GM12875 (cell line): Measurements from ENCODE around the gene FOXI3.

ENCODE experiments used
- H3K4me3 ChIP-seq: one replicate; pipeline ENCODE4 v1.5.1; 2011; ENCODE audit warnings: low read depth, low read length, control low read depth
- CTCF ChIP-seq: IDR thresholded peaks from 2 replicates; pipeline ENCODE4 v1.5.1; 2011; ENCODE audit warnings: low read depth, mild to moderate bottlenecking, control low read depth, inconsistent platforms, low read length, moderate library complexity, borderline replicate concordance; ENCODE audit not compliant: insufficient read depth

The FOXI3 gene

DNA sequence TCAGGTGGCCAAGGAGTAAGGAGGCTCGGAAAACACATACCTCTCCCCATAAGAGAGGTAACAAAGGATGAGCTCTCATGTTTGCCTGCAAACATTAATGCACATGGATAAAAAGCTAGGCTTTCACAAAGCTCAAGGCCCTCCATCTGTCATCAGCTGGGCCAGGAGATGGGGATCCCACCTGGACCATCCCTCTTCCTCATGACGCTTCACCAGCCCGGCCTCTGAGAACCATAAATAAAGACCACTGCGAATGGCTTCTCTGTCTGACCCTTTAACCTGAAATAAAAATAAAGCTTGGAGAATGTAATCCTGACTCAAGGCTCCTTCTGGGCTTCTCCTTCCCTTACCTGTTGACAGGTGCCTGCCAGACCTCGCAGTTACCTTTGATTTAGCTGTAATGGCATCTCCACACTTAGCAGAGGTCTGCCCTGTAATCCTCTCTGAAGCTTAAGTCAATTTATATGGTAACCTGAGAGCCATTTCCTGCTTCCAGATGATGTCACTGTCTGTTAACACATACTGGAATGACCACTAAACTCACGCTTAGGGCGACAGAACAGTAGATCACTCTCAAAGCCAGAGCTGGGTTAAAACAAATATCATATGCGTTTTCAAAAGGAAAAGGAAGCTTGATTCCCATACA lies 29.3 kb upstream of the FOXI3 start:
- no peak overlapping the region for H3K4me3 ChIP-seq
- no peak for TF ChIP-seq CTCF

GRCh38 chr2:88472811-88473210 lies 20.3 kb upstream of the FOXI3 start:
- TF ChIP-seq CTCF: no peak
- no peak overlapping the region for H3K4me3 ChIP-seq

DNA sequence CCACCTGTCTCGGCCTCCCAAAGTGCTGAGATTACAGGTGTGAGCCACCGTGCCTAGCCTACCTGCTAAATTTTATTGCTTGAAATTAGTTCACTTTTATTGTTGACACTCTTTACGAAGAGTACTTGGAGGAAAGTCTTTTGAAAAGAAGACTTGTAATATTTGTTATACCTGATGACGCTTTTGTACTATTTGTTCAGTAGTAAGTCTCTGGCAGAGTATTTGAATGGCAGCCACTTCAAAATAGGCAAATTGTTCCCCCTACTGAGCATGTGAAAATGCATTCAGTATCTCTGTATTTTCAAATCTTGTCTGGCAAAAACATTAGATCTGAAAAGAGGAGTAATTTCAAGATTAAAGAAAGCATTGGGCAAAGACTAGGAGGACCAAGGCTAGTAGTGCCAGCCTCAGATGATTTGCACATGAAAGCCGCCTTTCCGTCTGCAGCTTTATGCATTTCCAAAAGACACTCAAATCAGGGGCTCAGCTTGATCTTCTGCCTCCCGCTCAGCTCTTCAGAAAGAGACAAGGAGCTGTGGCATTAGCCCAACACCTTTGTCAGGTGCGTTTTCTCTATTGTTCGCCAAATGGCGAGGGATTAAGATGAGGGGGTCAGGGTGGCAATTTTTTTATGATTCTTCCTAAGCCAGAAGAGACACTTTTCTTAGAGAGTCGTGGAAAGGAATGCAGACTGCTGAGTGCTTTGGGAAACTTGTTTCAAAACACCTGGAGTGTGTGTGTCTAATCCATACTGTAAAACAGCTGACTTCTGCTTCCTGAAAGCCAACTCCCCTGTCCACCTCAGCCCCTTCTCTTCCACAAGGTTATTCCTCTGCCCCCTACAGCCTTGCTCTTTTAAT lies 18.8 kb upstream of the FOXI3 start:
- TF ChIP-seq CTCF: no peak
- no peak overlapping the region for H3K4me3 ChIP-seq

- TF ChIP-seq CTCF: no peak
- no peak overlapping the region for H3K4me3 ChIP-seq
These were observed 17.0 kb upstream of the FOXI3 start for GRCh38 chr2:88469202-88470114.

DNA sequence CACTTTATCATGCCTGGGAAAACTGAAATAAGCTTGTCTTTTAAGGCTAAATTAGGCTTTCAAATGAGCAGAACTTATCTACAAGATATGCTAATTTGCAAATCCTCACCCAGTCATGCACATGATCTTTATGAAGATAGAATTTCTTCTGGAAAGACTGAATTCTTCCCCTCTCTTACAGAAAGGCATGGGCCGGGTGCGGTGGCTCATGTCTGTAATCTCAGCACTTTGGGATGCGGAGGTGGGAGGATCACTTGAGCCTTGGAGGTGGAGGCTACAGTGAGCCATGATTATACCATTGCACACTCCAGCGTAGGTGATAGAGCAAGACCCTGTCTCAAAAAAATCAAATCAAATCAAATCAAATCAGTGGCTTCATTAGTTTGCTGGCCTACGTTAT lies 11.7 kb upstream of the FOXI3 start:
- TF ChIP-seq CTCF: no peak
- no peak overlapping the region for H3K4me3 ChIP-seq

- TF ChIP-seq CTCF: no peak
- H3K4me3 ChIP-seq: no peak overlapping the region
These were observed 6.1 kb upstream of the FOXI3 start for GRCh38 chr2:88458633-88459032.
